ENCODE measurements around the gene PLXNB2. TPM values are rescaled to one million over a fixed set of nuclear protein-coding genes. Genes with fewer than 3 reads are reported as not detected.

The PLXNB2 gene
- polyA plus RNA-seq, 3 donors = 38.2 to 368 (median 70.5) TPM

DNA sequence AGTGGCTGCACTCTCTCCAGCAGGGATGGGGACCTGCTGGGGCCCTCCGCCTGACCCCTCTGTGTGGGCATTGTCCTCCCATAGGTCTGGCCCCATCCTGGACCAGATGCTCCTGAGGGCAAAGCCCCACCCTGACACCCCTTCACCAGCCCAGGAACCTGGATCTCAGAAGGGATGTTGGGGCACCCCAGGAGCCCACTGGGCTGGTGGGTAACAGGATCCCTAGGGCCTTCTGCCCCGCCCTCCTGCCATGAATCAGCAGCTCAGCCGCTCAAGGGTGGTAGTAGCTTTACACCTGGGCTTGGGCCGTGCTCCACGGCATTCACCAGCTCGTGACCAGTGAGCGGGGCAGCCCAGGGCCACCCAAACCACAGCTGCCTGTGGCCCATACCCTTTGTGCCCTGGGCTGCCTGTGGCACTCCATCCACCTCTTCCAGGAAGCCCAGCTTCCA lies 45.0 kb downstream of the PLXNB2 start:
- no peak overlapping the region for H3K27ac Mint-ChIP-seq
- H3K36me3 Mint-ChIP-seq = no peaks in the 10 kb centered on the region
- peak overlapping the region; percentile 51 for H3K4me2 ChIP-seq (replicated peaks; ENCODE audit: extremely low read depth, low read length, poor library complexity, severe bottlenecking)
- peaks cover 7% of the 10 kb centered on the region in 2 donors for H3K9me3 ChIP-seq (replicated peaks in 1 of 2; ENCODE audit: control insufficient read depth in 1 of 2, insufficient read depth in 1 of 2, low read length in 2 of 2)
- 15% methylated on average over 7 of the region's 7 CpGs for whole genome bisulfite sequencing (ENCODE audit: insufficient coverage)
- H3K4me1 Mint-ChIP-seq = peaks cover 10% of the 10 kb centered on the region
- peaks cover 0 to 11% (median 6%) of the 10 kb centered on the region in 7 donors for H3K9me3 Mint-ChIP-seq
- H3K9ac ChIP-seq (ENCODE audit: insufficient read depth, low read length, poor library complexity, severe bottlenecking) = no peak overlapping the region
- H4K20me1 ChIP-seq (ENCODE audit: insufficient read depth, low read length) = no peaks in the 10 kb centered on the region
- TF ChIP-seq, protein P1, sequence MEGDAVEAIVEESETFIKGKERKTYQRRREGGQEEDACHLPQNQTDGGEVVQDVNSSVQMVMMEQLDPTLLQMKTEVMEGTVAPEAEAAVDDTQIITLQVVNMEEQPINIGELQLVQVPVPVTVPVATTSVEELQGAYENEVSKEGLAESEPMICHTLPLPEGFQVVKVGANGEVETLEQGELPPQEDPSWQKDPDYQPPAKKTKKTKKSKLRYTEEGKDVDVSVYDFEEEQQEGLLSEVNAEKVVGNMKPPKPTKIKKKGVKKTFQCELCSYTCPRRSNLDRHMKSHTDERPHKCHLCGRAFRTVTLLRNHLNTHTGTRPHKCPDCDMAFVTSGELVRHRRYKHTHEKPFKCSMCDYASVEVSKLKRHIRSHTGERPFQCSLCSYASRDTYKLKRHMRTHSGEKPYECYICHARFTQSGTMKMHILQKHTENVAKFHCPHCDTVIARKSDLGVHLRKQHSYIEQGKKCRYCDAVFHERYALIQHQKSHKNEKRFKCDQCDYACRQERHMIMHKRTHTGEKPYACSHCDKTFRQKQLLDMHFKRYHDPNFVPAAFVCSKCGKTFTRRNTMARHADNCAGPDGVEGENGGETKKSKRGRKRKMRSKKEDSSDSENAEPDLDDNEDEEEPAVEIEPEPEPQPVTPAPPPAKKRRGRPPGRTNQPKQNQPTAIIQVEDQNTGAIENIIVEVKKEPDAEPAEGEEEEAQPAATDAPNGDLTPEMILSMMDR (IDR thresholded peaks at IDR 0.05) = no peak
- no peak overlapping the region for H3K27ac ChIP-seq (ENCODE audit: low read depth in 1 of 2, low read length in 2 of 2)
- no peaks in the 10 kb centered on the region for H3K79me2 ChIP-seq (ENCODE audit: insufficient read depth, low read length)
- DNase-seq = no peak
- H3K4me1 ChIP-seq (ENCODE audit: control insufficient read depth in 1 of 2, insufficient read depth in 2 of 2, low read length in 2 of 2) = peaks cover 9 to 23% of the 10 kb centered on the region in 2 donors
- peaks cover 41 to 64% (median 51%) of the 10 kb centered on the region in 3 donors for H3K27me3 Mint-ChIP-seq (ENCODE audit: low read depth in 3 of 3)
- peak overlapping the region in 1 of 2 donors; percentile 85 for H3K4me3 Mint-ChIP-seq
- H3K4me3 ChIP-seq (replicated peaks in 1 of 3; ENCODE audit: low read depth in 2 of 3, low read length in 3 of 3) = no peak overlapping the region
- H2AFZ ChIP-seq (ENCODE audit: insufficient read depth, low read depth, low read length, poor library complexity, severe bottlenecking) = no peak overlapping the region
- H3K27me3 ChIP-seq (ENCODE audit: control insufficient read depth in 2 of 2, insufficient read depth in 2 of 2, low read length in 2 of 2) = peaks cover 10 to 40% of the 10 kb centered on the region in 2 donors
- H3K36me3 ChIP-seq (replicated peaks in 1 of 2; ENCODE audit: control insufficient read depth in 1 of 2, insufficient read depth in 2 of 2, low read length in 2 of 2) = no peaks in the 10 kb centered on the region
- intact Hi-C loops (cut with micrococcal nuclease) = no loop called here

DNA sequence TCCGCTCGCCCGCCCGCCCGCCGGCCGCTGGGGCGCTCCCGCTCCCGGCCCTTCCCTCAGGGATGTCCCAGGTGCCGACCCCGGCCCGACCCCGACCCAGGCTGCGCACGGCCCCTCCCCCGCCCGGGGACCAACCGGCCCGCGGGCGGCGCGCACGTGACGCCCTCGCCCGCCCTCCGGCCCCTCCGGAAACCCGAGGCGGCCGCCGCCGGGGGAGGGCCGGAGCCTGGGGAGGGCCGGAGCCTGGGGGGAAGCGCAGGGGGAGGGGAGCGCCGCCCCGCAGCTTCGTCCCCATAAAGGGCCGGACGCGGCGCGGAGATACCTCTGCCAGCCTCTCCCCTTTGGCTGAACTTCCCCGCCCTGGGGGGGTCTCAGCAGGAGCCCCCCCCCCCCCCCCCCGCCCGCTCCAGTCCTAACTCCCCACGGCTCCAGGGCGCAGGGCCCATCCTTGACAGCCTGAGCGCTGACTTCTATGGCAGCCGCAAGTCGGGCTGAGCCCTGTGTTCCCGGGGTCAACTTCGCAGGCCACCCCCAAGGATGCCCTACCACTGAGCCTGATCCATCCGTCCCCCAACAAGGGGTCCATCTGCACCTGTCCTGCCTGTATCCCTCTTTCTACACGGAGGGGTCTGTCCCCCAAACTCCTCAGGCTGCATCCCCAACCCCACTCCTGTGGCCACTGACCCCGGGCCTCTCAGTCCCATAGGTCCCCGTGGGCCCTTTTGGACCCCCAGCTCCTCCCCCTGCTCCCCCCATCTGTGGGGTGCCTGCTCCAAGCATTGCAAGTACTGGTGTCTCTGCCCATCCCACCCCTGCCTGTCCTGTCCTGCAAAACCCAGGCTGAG lies 45.6 kb downstream of the PLXNB2 start, which contains the start of gene MAPK12:
Gene MAPK12 (minus strand): TSS at position 69 of the 845 bp plus-strand sequence. CDS start 174 bp downstream, outside the sequence.
- DNase-seq = no peak
- H3K36me3 ChIP-seq (replicated peaks in 1 of 2; ENCODE audit: control insufficient read depth in 1 of 2, insufficient read depth in 2 of 2, low read length in 2 of 2) = no peaks in the 10 kb centered on the region
- no peaks in the 10 kb centered on the region for H3K79me2 ChIP-seq (ENCODE audit: insufficient read depth, low read length)
- H3K4me3 ChIP-seq (replicated peaks in 1 of 3; ENCODE audit: low read depth in 2 of 3, low read length in 3 of 3) = peak within 1 kb of the TSS in 1 of 3 experiments; percentile 30
- Mint-ChIP-seq H3K27me3 (ENCODE audit: low read depth in 3 of 3) (peaks cover 41 to 61% (median 49%) of the 10 kb centered on the region in 3 donors), H3K36me3 (no peaks in the 10 kb centered on the region), H3K9me3 (peaks cover 0 to 6% (median 4%) of the 10 kb centered on the region in 7 donors), H3K4me3 (peak within 1 kb of the TSS; percentile 57 to 85), H3K4me1 (peaks cover 10% of the 10 kb centered on the region), H3K27ac (no peak within 1 kb of the TSS)
- peak within 1 kb of the TSS; percentile 51 for H3K4me2 ChIP-seq (replicated peaks; ENCODE audit: extremely low read depth, low read length, poor library complexity, severe bottlenecking)
- peaks cover under 1 to 7% of the 10 kb centered on the region in 2 donors for H3K9me3 ChIP-seq (replicated peaks in 1 of 2; ENCODE audit: control insufficient read depth in 1 of 2, insufficient read depth in 1 of 2, low read length in 2 of 2)
- intact Hi-C loops (cut with micrococcal nuclease) = no loop called here
- WGBS (ENCODE audit: insufficient coverage) = 3% methylated on average over 53 of the region's 61 CpGs
- H4K20me1 ChIP-seq (ENCODE audit: insufficient read depth, low read length) = no peaks in the 10 kb centered on the region
- peaks cover 10 to 40% of the 10 kb centered on the region in 2 donors for H3K27me3 ChIP-seq (ENCODE audit: control insufficient read depth in 2 of 2, insufficient read depth in 2 of 2, low read length in 2 of 2)
- peaks cover 9 to 23% of the 10 kb centered on the region in 2 donors for H3K4me1 ChIP-seq (ENCODE audit: control insufficient read depth in 1 of 2, insufficient read depth in 2 of 2, low read length in 2 of 2)
- H3K9ac ChIP-seq (ENCODE audit: insufficient read depth, low read length, poor library complexity, severe bottlenecking) = no peak within 1 kb of the TSS
- TF ChIP-seq, protein P1 (IDR thresholded peaks at IDR 0.05) = no peak
- no peak within 1 kb of the TSS for H3K27ac ChIP-seq (ENCODE audit: low read depth in 1 of 2, low read length in 2 of 2)
- no peak within 1 kb of the TSS for H2AFZ ChIP-seq (ENCODE audit: insufficient read depth, low read depth, low read length, poor library complexity, severe bottlenecking)
